WTC11 (cell line): ENCODE data around the gene TOR3A.

ENCODE experiments used
- CREB1 ChIP-seq: sonication (generic); formaldehyde crosslinking; IDR thresholded peaks from 2 replicates; pipeline ENCODE4 v1.8.0; 2023; ENCODE audit warnings: mild to moderate bottlenecking, missing genetic modification reagents
- GABPB1 ChIP-seq: sonication (generic); formaldehyde crosslinking; IDR thresholded peaks from 2 replicates; pipeline ENCODE4 v1.8.1; 2023; ENCODE audit warnings: mild to moderate bottlenecking, missing genetic modification reagents
- NR2C2 ChIP-seq: sonication (generic); formaldehyde crosslinking; IDR thresholded peaks from 2 replicates; pipeline ENCODE4 v1.8.0; 2022; ENCODE audit warnings: mild to moderate bottlenecking, missing genetic modification reagents
- TF ChIP-seq, protein P1 (sequence below): sonication (generic); formaldehyde crosslinking; conservative IDR thresholded peaks from 2 replicates; pipeline ENCODE4 v1.8.1; 2023; ENCODE audit warnings: mild to moderate bottlenecking, low read depth, missing genetic modification reagents, moderate library complexity
- TF ChIP-seq, protein P2 (sequence below): fragments of 200-600 bp; IDR thresholded peaks from 2 replicates; pipeline ENCODE4 v1.8.0; 2022; ENCODE audit warnings: antibody characterized with exemption
- TF ChIP-seq, protein P3 (sequence below): sonication (generic); formaldehyde crosslinking; IDR thresholded peaks from 2 replicates; pipeline ENCODE4 v1.8.1; 2023; ENCODE audit warnings: mild to moderate bottlenecking, missing genetic modification reagents

DNA sequence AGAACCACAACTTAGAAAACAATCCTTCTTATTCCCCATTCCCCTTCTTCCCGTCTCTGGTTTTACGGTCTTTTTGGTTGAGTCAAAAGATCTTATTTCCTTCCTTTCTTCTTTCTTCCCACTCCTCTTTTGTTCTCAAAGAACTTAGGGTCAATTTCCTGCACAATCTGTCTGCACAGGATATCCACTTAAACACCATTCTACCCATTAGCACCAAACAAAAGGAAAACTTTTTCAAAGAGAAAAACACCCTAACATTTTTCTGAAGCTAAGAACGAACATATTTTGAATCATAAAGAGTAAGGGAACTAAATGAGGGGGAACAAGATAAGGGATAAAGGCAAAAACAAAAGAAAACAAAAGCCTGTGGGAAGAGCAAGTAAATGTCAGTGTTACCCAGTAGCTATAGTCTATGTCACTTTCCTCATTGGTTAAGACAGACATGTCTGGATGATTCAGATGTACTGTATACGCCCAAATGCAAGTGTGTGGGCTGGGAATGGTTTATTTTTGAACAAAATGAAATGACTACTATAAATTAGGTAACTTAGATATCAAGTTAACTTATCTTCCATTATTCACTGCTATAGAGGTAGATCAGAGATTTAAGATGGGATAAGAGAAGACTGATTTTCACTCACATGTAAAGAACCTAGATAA lies 59.9 kb downstream of the TOR3A start:
- no peak for TF ChIP-seq CREB1
- TF ChIP-seq, protein P1, sequence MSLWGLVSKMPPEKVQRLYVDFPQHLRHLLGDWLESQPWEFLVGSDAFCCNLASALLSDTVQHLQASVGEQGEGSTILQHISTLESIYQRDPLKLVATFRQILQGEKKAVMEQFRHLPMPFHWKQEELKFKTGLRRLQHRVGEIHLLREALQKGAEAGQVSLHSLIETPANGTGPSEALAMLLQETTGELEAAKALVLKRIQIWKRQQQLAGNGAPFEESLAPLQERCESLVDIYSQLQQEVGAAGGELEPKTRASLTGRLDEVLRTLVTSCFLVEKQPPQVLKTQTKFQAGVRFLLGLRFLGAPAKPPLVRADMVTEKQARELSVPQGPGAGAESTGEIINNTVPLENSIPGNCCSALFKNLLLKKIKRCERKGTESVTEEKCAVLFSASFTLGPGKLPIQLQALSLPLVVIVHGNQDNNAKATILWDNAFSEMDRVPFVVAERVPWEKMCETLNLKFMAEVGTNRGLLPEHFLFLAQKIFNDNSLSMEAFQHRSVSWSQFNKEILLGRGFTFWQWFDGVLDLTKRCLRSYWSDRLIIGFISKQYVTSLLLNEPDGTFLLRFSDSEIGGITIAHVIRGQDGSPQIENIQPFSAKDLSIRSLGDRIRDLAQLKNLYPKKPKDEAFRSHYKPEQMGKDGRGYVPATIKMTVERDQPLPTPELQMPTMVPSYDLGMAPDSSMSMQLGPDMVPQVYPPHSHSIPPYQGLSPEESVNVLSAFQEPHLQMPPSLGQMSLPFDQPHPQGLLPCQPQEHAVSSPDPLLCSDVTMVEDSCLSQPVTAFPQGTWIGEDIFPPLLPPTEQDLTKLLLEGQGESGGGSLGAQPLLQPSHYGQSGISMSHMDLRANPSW (CRISPR knock-in tag) = no peak
- TF ChIP-seq, protein P2, sequence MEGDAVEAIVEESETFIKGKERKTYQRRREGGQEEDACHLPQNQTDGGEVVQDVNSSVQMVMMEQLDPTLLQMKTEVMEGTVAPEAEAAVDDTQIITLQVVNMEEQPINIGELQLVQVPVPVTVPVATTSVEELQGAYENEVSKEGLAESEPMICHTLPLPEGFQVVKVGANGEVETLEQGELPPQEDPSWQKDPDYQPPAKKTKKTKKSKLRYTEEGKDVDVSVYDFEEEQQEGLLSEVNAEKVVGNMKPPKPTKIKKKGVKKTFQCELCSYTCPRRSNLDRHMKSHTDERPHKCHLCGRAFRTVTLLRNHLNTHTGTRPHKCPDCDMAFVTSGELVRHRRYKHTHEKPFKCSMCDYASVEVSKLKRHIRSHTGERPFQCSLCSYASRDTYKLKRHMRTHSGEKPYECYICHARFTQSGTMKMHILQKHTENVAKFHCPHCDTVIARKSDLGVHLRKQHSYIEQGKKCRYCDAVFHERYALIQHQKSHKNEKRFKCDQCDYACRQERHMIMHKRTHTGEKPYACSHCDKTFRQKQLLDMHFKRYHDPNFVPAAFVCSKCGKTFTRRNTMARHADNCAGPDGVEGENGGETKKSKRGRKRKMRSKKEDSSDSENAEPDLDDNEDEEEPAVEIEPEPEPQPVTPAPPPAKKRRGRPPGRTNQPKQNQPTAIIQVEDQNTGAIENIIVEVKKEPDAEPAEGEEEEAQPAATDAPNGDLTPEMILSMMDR = no peak
- TF ChIP-seq, protein P3, sequence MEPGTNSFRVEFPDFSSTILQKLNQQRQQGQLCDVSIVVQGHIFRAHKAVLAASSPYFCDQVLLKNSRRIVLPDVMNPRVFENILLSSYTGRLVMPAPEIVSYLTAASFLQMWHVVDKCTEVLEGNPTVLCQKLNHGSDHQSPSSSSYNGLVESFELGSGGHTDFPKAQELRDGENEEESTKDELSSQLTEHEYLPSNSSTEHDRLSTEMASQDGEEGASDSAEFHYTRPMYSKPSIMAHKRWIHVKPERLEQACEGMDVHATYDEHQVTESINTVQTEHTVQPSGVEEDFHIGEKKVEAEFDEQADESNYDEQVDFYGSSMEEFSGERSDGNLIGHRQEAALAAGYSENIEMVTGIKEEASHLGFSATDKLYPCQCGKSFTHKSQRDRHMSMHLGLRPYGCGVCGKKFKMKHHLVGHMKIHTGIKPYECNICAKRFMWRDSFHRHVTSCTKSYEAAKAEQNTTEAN = no peak
- TF ChIP-seq GABPB1 (CRISPR knock-in tag) = no peak
- no peak for TF ChIP-seq NR2C2 (CRISPR knock-in tag)
